Lower leg skin (tissue), 4 donors: ENCODE results near the gene BBOX1. TPM values are rescaled to one million over a fixed set of nuclear protein-coding genes. Genes with fewer than 3 reads are reported as not detected.

Source experiments
- DNase-seq, 2 donors: peaks; one replicate each; pipeline ENCODE4 v3.0.0-alpha.2; 2019; ENCODE audit warnings: low spot score in 2 of 2
- H3K4me3 ChIP-seq: fragments of 200-600 bp; sonication (generic); 2 replicates; pipeline ENCODE4 v1.5.1; 2017; ENCODE audit warnings: mild to moderate bottlenecking, low read depth; ENCODE audit not compliant: poor library complexity, severe bottlenecking
- CTCF ChIP-seq, 3 donors: fragments of 450-650 bp; IDR thresholded peaks; one replicate each; pipeline ENCODE4 v1.5.1; 2016; ENCODE audit warnings: antibody characterized with exemption in 3 of 3, mild to moderate bottlenecking in 3 of 3, moderate library complexity in 2 of 3
- POLR2A ChIP-seq, 2 donors: fragments of 450-650 bp; IDR thresholded peaks; one replicate each; pipeline ENCODE4 v1.6.1; 2016 to 2017; ENCODE audit warnings: antibody characterized with exemption in 2 of 2, mild to moderate bottlenecking in 1 of 2, moderate library complexity in 1 of 2
- whole genome bisulfite sequencing, 2 donors: methylation state at CpG; one replicate each; pipeline ENCODE4 v1.1.5; 2018; 5-methylcytosine and 5-hydroxymethylcytosine counted together
- intact Hi-C: fragments of 100-400 bp; cut with DNase I; formaldehyde crosslinking; loops from one replicate; pipeline ENCODE4 v1.15.0; 2023; ENCODE audit warnings: low total_unique reads
- total RNA-seq, 4 donors: library from RNA; depleted of rRNA; stranded (reverse); fragments of >200 nt; gene quantifications; one replicate each; pipeline ENCODE4 v1.1.0, GENCODE V29; 2016

Gene BBOX1
- total RNA-seq, 4 donors from 2014 or later: 31.2 to 48.8 (median 38.2) TPM

- intact Hi-C loops: no loop called here
- TF ChIP-seq POLR2A (IDR thresholded peaks at IDR 0.05) (no peak), CTCF (IDR thresholded peaks at IDR 0.05) (no peak)
- WGBS, 2 donors: 27 to 56% methylated on average over 1 of the region's 1 CpG
- DNase-seq: no peak
- H3K4me3 ChIP-seq: no peak overlapping the region
Observed at GRCh38 chr11:27095887-27096286, 55.3 kb downstream of the BBOX1 start.

- no peak overlapping the region for H3K4me3 ChIP-seq
- no peak for DNase-seq
- no peak for TF ChIP-seq POLR2A (IDR thresholded peaks at IDR 0.05)
- no peak for TF ChIP-seq CTCF (IDR thresholded peaks at IDR 0.05)
- 62 to 73% methylated on average over 4 of the region's 4 CpGs for WGBS, 2 donors
- intact Hi-C loops: no loop called here
Observed at GRCh38 chr11:27097551-27097950, 56.9 kb downstream of the BBOX1 start.

- TF ChIP-seq POLR2A (IDR thresholded peaks at IDR 0.05) (no peak), CTCF (IDR thresholded peaks at IDR 0.05) (no peak)
- H3K4me3 ChIP-seq: no peak overlapping the region
- intact Hi-C loops: no loop called here
- DNase-seq: no peak
Observed at GRCh38 chr11:27100534-27100933, 59.9 kb downstream of the BBOX1 start.

- no peak for DNase-seq
- TF ChIP-seq CTCF (IDR thresholded peaks at IDR 0.05) (no peak), POLR2A (IDR thresholded peaks at IDR 0.05) (no peak)
- intact Hi-C loops: no loop called here
- H3K4me3 ChIP-seq: no peak overlapping the region
Observed at GRCh38 chr11:27107548-27107947, 66.9 kb downstream of the BBOX1 start.

- intact Hi-C loops: no loop called here
- WGBS, 2 donors: 62 to 68% methylated on average over 4 of the region's 4 CpGs
- DNase-seq: no peak
- H3K4me3 ChIP-seq: no peak overlapping the region
- no peak for TF ChIP-seq CTCF (IDR thresholded peaks at IDR 0.05)
- no peak for TF ChIP-seq POLR2A (IDR thresholded peaks at IDR 0.05)
Observed at GRCh38 chr11:27108809-27109208, 68.2 kb downstream of the BBOX1 start.

- intact Hi-C loops: no loop called here
- H3K4me3 ChIP-seq: no peak overlapping the region
- TF ChIP-seq CTCF (IDR thresholded peaks at IDR 0.05): no peak
- no peak for TF ChIP-seq POLR2A (IDR thresholded peaks at IDR 0.05)
- WGBS, 2 donors: 55 to 74% methylated on average over 2 of the region's 2 CpGs
- no peak for DNase-seq
Observed at GRCh38 chr11:27111896-27112295, 71.3 kb downstream of the BBOX1 start.
